ENCODE data around the gene BICDL2. TPM values are rescaled to one million over a fixed set of nuclear protein-coding genes. Genes with fewer than 3 reads are reported as not detected.
"Not testable (repeated sequence)": the region's sequence is repeated elsewhere in the genome, so short reads cannot be mapped to it uniquely, and the experiment has no call there.

The BICDL2 gene
- polyA plus RNA-seq, 3 donors = not detected

GRCh38 chr16:3084969-3085670 lies 48.4 kb upstream of the BICDL2 start:
- peak overlapping the region in 1 of 3 experiments; percentile 80 for H3K4me3 ChIP-seq (replicated peaks in 1 of 3; ENCODE audit: low read depth in 2 of 3, low read length in 3 of 3)
- H3K9me3 ChIP-seq (replicated peaks in 1 of 2; ENCODE audit: control insufficient read depth in 1 of 2, insufficient read depth in 1 of 2, low read length in 2 of 2) = no peaks in the 10 kb centered on the region
- 100% methylated on average over 2 of the region's 7 CpGs for WGBS (ENCODE audit: insufficient coverage)
- Mint-ChIP-seq H3K4me1 (peaks cover 44% of the 10 kb centered on the region), H3K9me3 (no peaks in the 10 kb centered on the region), H3K4me3 (no peak overlapping the region), H3K27me3 (ENCODE audit: low read depth in 3 of 3) (peaks cover 0 to 1% (median 0%) of the 10 kb centered on the region in 3 donors), H3K36me3 (peaks cover 7 to 36% of the 10 kb centered on the region in 2 donors), H3K27ac (peak overlapping the region in 1 of 7 donors; percentile 64)
- H3K36me3 ChIP-seq (replicated peaks in 1 of 2; ENCODE audit: control insufficient read depth in 1 of 2, insufficient read depth in 2 of 2, low read length in 2 of 2) = peaks cover 8 to 12% of the 10 kb centered on the region in 2 donors
- no peak for DNase-seq
- H3K4me1 ChIP-seq (ENCODE audit: control insufficient read depth in 1 of 2, insufficient read depth in 2 of 2, low read length in 2 of 2) = peaks cover 32% of the 10 kb centered on the region in 2 donors
- no peaks in the 10 kb centered on the region for H3K27me3 ChIP-seq (ENCODE audit: control insufficient read depth in 2 of 2, insufficient read depth in 2 of 2, low read length in 2 of 2)
- H4K20me1 ChIP-seq (ENCODE audit: insufficient read depth, low read length) = no peaks in the 10 kb centered on the region
- H2AFZ ChIP-seq (ENCODE audit: insufficient read depth, low read depth, low read length, poor library complexity, severe bottlenecking) = no peak overlapping the region
- peaks cover 15% of the 10 kb centered on the region for H3K79me2 ChIP-seq (ENCODE audit: insufficient read depth, low read length)
- no peak overlapping the region for H3K9ac ChIP-seq (ENCODE audit: insufficient read depth, low read length, poor library complexity, severe bottlenecking)
- H3K4me2 ChIP-seq (replicated peaks; ENCODE audit: extremely low read depth, low read length, poor library complexity, severe bottlenecking) = no peak overlapping the region
- TF ChIP-seq CTCF (IDR thresholded peaks at IDR 0.05) = no peak
- intact Hi-C loops (cut with micrococcal nuclease) = no loop called here
- H3K27ac ChIP-seq (ENCODE audit: low read depth in 1 of 2, low read length in 2 of 2) = no peak overlapping the region

- Mint-ChIP-seq H3K4me1 (peaks cover 44% of the 10 kb centered on the region), H3K27ac (no peak overlapping the region), H3K36me3 (peaks cover 13 to 41% of the 10 kb centered on the region in 2 donors), H3K27me3 (ENCODE audit: low read depth in 3 of 3) (no peaks in the 10 kb centered on the region), H3K9me3 (no peaks in the 10 kb centered on the region), H3K4me3 (no peak overlapping the region)
- TF ChIP-seq CTCF (IDR thresholded peaks at IDR 0.05) = no peak
- DNase-seq = no peak
- Histone ChIP-seq H4K20me1 (ENCODE audit: insufficient read depth, low read length) (no peaks in the 10 kb centered on the region), H3K27me3 (ENCODE audit: control insufficient read depth in 2 of 2, insufficient read depth in 2 of 2, low read length in 2 of 2) (no peaks in the 10 kb centered on the region), H3K4me2 (replicated peaks; ENCODE audit: extremely low read depth, low read length, poor library complexity, severe bottlenecking) (no peak overlapping the region), H2AFZ (ENCODE audit: insufficient read depth, low read depth, low read length, poor library complexity, severe bottlenecking) (no peak overlapping the region), H3K27ac (ENCODE audit: low read depth in 1 of 2, low read length in 2 of 2) (no peak overlapping the region), H3K4me1 (ENCODE audit: control insufficient read depth in 1 of 2, insufficient read depth in 2 of 2, low read length in 2 of 2) (peaks cover 32% of the 10 kb centered on the region in 2 donors), H3K4me3 (replicated peaks in 1 of 3; ENCODE audit: low read depth in 2 of 3, low read length in 3 of 3) (no peak overlapping the region), H3K36me3 (replicated peaks in 1 of 2; ENCODE audit: control insufficient read depth in 1 of 2, insufficient read depth in 2 of 2, low read length in 2 of 2) (peaks cover 12 to 18% of the 10 kb centered on the region in 2 donors), H3K9ac (ENCODE audit: insufficient read depth, low read length, poor library complexity, severe bottlenecking) (no peak overlapping the region), H3K79me2 (ENCODE audit: insufficient read depth, low read length) (peaks cover 15% of the 10 kb centered on the region), H3K9me3 (replicated peaks in 1 of 2; ENCODE audit: control insufficient read depth in 1 of 2, insufficient read depth in 1 of 2, low read length in 2 of 2) (no peaks in the 10 kb centered on the region)
- intact Hi-C loops (cut with micrococcal nuclease) = no loop called here
- 100% methylated on average over 1 of the region's 1 CpG for WGBS (ENCODE audit: insufficient coverage)
Measured at GRCh38 chr16:3084491-3084890, 47.7 kb upstream of the BICDL2 start.

GRCh38 chr16:3083408-3083807 lies 46.7 kb upstream of the BICDL2 start:
- H3K36me3 ChIP-seq (replicated peaks in 1 of 2; ENCODE audit: control insufficient read depth in 1 of 2, insufficient read depth in 2 of 2, low read length in 2 of 2) = peaks cover 12 to 25% of the 10 kb centered on the region in 2 donors
- H3K27me3 Mint-ChIP-seq (ENCODE audit: low read depth in 3 of 3); H3K4me3 Mint-ChIP-seq; H3K4me2 ChIP-seq (replicated peaks; ENCODE audit: extremely low read depth, low read length, poor library complexity, severe bottlenecking); H3K27me3 ChIP-seq (ENCODE audit: control insufficient read depth in 2 of 2, insufficient read depth in 2 of 2, low read length in 2 of 2); intact Hi-C loops (cut with micrococcal nuclease); H3K9me3 ChIP-seq (replicated peaks in 1 of 2; ENCODE audit: control insufficient read depth in 1 of 2, insufficient read depth in 1 of 2, low read length in 2 of 2); H3K27ac ChIP-seq (ENCODE audit: low read depth in 1 of 2, low read length in 2 of 2); H2AFZ ChIP-seq (ENCODE audit: insufficient read depth, low read depth, low read length, poor library complexity, severe bottlenecking); H4K20me1 ChIP-seq (ENCODE audit: insufficient read depth, low read length); H3K9me3 Mint-ChIP-seq; DNase-seq; H3K9ac ChIP-seq (ENCODE audit: insufficient read depth, low read length, poor library complexity, severe bottlenecking); H3K27ac Mint-ChIP-seq; H3K4me3 ChIP-seq (replicated peaks in 1 of 3; ENCODE audit: low read depth in 2 of 3, low read length in 3 of 3): not testable (repeated sequence)
- peaks cover 32% of the 10 kb centered on the region in 2 donors for H3K4me1 ChIP-seq (ENCODE audit: control insufficient read depth in 1 of 2, insufficient read depth in 2 of 2, low read length in 2 of 2)
- H3K79me2 ChIP-seq (ENCODE audit: insufficient read depth, low read length) = peaks cover 15% of the 10 kb centered on the region
- WGBS (ENCODE audit: insufficient coverage) = 97% methylated on average over 6 of the region's 8 CpGs
- Mint-ChIP-seq H3K4me1 (peaks cover 44% of the 10 kb centered on the region), H3K36me3 (peaks cover 15 to 45% of the 10 kb centered on the region in 2 donors)

Measured in CD14-positive monocyte (primary cell).